OCI-LY3 (cell line): ENCODE measurements around the gene LAMC1.

ENCODE experiments used
- EZH2phosphoT487 ChIP-seq: fragments of 200-600 bp; shearing (Covaris generic); IDR thresholded peaks from 2 replicates; pipeline ENCODE4 v1.6.1; 2018; ENCODE audit warnings: antibody characterized with exemption, mixed run types, low read depth
- TF ChIP-seq, protein P1 (sequence below): fragments of 200-600, 300-600 bp; sonication (generic); IDR thresholded peaks from 2 replicates; pipeline ENCODE4 v1.5.1; 2014; ENCODE audit warnings: antibody characterized with exemption, low read length, low read depth

DNA sequence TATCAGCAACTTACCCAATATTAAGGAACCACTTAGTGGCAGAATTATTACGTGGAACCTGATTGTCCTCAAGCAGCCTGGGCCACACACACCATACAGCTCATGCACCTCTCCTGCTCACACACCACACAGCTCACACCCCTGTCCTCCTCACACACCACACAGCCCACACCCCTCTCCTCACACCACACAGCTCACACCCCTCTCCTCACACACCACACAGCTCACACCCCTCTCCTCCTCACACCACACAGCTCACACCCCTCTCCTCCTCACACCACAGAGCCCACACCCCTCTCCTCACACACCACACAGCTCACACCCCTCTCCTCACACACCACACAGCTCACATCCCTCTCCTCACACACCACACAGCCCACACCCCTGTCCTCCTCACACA, 126.1 kb downstream of the LAMC1 start:
- TF ChIP-seq, protein P1, sequence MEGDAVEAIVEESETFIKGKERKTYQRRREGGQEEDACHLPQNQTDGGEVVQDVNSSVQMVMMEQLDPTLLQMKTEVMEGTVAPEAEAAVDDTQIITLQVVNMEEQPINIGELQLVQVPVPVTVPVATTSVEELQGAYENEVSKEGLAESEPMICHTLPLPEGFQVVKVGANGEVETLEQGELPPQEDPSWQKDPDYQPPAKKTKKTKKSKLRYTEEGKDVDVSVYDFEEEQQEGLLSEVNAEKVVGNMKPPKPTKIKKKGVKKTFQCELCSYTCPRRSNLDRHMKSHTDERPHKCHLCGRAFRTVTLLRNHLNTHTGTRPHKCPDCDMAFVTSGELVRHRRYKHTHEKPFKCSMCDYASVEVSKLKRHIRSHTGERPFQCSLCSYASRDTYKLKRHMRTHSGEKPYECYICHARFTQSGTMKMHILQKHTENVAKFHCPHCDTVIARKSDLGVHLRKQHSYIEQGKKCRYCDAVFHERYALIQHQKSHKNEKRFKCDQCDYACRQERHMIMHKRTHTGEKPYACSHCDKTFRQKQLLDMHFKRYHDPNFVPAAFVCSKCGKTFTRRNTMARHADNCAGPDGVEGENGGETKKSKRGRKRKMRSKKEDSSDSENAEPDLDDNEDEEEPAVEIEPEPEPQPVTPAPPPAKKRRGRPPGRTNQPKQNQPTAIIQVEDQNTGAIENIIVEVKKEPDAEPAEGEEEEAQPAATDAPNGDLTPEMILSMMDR = no peak
- no peak for TF ChIP-seq EZH2phosphoT487
